BE2C (cell line): ENCODE measurements around the gene ZDHHC22.
"Not testable (repeated sequence)": the region's sequence is repeated elsewhere in the genome, so short reads cannot be mapped to it uniquely, and the experiment has no call there.

Source experiments
- DNase-seq: peaks from one replicate; pipeline ENCODE4 v3.0.0-alpha.2; 2020
- H3K27me3 ChIP-seq: fragments of 250-450 bp; sonication (Bioruptor Pico); 2 replicates; pipeline ENCODE4 v1.5.1; 2020; ENCODE audit warnings: mild to moderate bottlenecking
- H3K36me3 ChIP-seq: fragments of 250-450 bp; sonication (Bioruptor Pico); 2 replicates; pipeline ENCODE4 v1.5.1; 2020; ENCODE audit warnings: mild to moderate bottlenecking
- H3K4me1 ChIP-seq: fragments of 250-450 bp; sonication (Bioruptor Pico); 2 replicates; pipeline ENCODE4 v1.5.1; 2020
- H3K4me3 ChIP-seq: 2 replicates; pipeline ENCODE4 v1.5.1; 2011; ENCODE audit warnings: low read depth, low read length
- H3K9me3 ChIP-seq: fragments of 250-450 bp; sonication (Bioruptor Pico); 2 replicates; pipeline ENCODE4 v1.5.1; 2020
- CTCF ChIP-seq: IDR thresholded peaks from 2 replicates; pipeline ENCODE4 v1.5.1; 2012; ENCODE audit warnings: mild to moderate bottlenecking, low read depth, low read length

ZDHHC22 gene

DNA sequence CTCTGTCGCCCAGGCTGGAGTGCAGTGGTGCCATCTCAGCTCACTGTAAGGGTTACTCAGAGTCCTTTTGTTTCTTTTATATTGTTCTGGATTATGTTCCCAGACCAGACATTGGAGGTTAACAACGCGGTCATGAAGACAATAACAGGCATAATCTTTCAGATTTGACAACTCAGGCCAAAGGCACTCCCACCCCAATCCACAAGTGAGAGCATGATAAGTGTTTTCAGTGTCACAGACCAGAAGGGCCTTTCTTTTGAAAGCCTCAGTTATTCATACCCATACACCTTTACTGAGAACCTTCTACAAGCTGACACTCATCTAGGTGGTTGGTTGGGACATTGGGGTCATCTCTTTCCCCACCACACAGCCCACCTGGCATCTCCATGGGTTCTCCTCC lies 37.1 kb upstream of the ZDHHC22 start:
- TF ChIP-seq CTCF, result no peak
- no peak for DNase-seq
- no peaks in the 10 kb centered on the region for H3K36me3 ChIP-seq
- no peak overlapping the region for H3K4me3 ChIP-seq
- H3K4me1 ChIP-seq, result peaks cover 4% of the 10 kb centered on the region; the same call in 1 of the 2 replicates
- H3K9me3 ChIP-seq, result no peaks in the 10 kb centered on the region
- no peaks in the 10 kb centered on the region for H3K27me3 ChIP-seq

- Histone ChIP-seq H3K36me3 (no peaks in the 10 kb centered on the region), H3K27me3 (no peaks in the 10 kb centered on the region), H3K4me3 (no peak overlapping the region), H3K4me1 (peaks cover 4% of the 10 kb centered on the region; the same call in 1 of the 2 replicates), H3K9me3 (no peaks in the 10 kb centered on the region)
- no peak for TF ChIP-seq CTCF
- no peak for DNase-seq
Observed at GRCh38 chr14:77177702-77178101, 36.1 kb upstream of the ZDHHC22 start.

DNA sequence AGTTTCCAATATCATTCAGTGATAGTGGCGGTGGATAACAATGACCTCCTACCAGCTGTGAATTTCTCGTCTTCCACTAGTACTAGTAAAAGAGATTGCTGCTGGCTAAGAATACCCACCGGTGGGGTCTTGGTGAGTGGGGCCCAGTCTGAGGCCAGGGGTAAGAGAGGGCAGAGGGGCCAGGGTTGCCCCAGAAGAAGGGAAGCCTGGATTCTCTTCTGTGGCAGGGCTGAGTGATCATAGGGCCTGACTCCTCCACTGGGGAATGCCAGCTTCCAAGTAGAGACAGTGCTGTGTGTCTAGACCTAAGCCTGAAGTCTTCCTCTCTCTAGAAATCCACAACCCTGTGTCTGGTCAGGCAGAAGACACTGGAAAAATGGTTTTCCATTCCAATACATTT lies 34.3 kb upstream of the ZDHHC22 start:
- TF ChIP-seq CTCF, result no peak
- peaks cover under 1% of the 10 kb centered on the region; the same call in 1 of the 2 replicates for H3K4me1 ChIP-seq
- no peak overlapping the region for H3K4me3 ChIP-seq
- DNase-seq, result no peak
- no peaks in the 10 kb centered on the region for H3K36me3 ChIP-seq
- no peaks in the 10 kb centered on the region for H3K9me3 ChIP-seq
- H3K27me3 ChIP-seq, result no peaks in the 10 kb centered on the region

- DNase-seq, H3K4me1 ChIP-seq, H3K9me3 ChIP-seq, H3K27me3 ChIP-seq, H3K4me3 ChIP-seq, H3K36me3 ChIP-seq: not testable (repeated sequence)
Observed at GRCh38 chr14:77173911-77174617, 32.5 kb upstream of the ZDHHC22 start.

DNA sequence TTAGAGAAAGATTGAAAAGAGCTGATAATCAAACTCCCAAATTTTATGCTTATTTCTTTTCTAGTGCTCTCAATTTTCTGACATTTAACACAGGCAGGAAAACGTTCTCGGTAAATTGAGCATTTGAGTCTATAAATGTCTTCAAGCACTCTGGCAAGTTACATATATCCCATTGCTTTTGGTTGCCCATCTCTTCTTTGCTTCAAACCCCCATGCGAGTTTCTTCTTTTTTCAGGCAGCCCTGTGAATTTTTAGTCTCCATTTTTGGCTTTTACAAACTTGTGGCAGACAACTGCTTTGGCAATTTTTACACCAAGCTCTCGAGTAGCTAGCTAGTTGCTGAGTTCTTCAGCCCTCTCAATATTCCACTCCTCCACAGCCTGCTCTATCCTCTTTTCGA lies 31.3 kb upstream of the ZDHHC22 start:
- Histone ChIP-seq H3K36me3 (no peaks in the 10 kb centered on the region), H3K9me3 (no peaks in the 10 kb centered on the region; the same call in 1 of the 2 replicates), H3K4me3 (no peak overlapping the region), H3K4me1 (no peaks in the 10 kb centered on the region), H3K27me3 (no peaks in the 10 kb centered on the region)
- no peak for TF ChIP-seq CTCF
- DNase-seq, result no peak

- H3K4me1 ChIP-seq, result no peaks in the 10 kb centered on the region
- TF ChIP-seq CTCF, result no peak
- H3K9me3 ChIP-seq, result no peaks in the 10 kb centered on the region; the same call in 1 of the 2 replicates
- no peak overlapping the region for H3K4me3 ChIP-seq
- no peak for DNase-seq
- no peaks in the 10 kb centered on the region for H3K27me3 ChIP-seq
- no peaks in the 10 kb centered on the region for H3K36me3 ChIP-seq
Observed at GRCh38 chr14:77170045-77170444, 28.5 kb upstream of the ZDHHC22 start.

DNA sequence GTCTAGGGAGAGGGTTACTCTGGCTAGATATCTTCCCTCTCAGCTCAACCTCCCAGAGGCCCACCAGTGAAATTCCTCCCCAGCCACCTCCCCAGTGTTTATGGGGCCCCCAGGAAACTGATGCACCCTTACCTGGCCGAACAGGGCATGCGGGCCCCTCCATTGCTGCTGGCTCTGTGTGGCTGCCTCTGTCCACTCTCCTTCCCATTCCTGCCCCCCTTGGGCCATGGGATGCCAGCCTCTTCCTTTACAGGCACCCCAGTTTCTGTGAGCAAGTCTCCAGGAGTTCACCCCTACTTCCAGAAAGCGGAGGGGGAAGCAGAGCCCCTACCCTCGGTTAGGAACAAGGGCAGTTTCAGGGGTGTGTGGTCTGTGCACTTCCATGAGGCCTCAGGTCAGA lies 19.4 kb upstream of the ZDHHC22 start:
- H3K9me3 ChIP-seq, result no peaks in the 10 kb centered on the region
- peaks cover 13% of the 10 kb centered on the region for H3K4me1 ChIP-seq
- no peak for DNase-seq
- TF ChIP-seq CTCF, result no peak
- H3K4me3 ChIP-seq, result no peak overlapping the region
- no peaks in the 10 kb centered on the region for H3K36me3 ChIP-seq
- no peaks in the 10 kb centered on the region for H3K27me3 ChIP-seq
